NCI-H146 treated with DMSO at 0.1 percent for 48 hours (cell line): ENCODE results near the gene IL17D.
"Not testable (repeated sequence)": the region's sequence is repeated elsewhere in the genome, so short reads cannot be mapped to it uniquely, and the experiment has no call there.

Experiments
- DNase-seq: peaks from one replicate; lab custom pipeline; 2025; ENCODE audit not compliant: unreplicated experiment; lab: John Stamatoyannopoulos, UW

The IL17D gene

GRCh38 chr13:20702915-20703779 is at the start of gene IL17D:
TSS of gene IL17D (plus strand) at chr13:20703699. CDS start at chr13:20704002, 303 bp downstream.
- DNase-seq, result no peak

- no peak for DNase-seq
These were observed 49.3 kb upstream of the IL17D start for GRCh38 chr13:20654156-20654555.

DNA sequence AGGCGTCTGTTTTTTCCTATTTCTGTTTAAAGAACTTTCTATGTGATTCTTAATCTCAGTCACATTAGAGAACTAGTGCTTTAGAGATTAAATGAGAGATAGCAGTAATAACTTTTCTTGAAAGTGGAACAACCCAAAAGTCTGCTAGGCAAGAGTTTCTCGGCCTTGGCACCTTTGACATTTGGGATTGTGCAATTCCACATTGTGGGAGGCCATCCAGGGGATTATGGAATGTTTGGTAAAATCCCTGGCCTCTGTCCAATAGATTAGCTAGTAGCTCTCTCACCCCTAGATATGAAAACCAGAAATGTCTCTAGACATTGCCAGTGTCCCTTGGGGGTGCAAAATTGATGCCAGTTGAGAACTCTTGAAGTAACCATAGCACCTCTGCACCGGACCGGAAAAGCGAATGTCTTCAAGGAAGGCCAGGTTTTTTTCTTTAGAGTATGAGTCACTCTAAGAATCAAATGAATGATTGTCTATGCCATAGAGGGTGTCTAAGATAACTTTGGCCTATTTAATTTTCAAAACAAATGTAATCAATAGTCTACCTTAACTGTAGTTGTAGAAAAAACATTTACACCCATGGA is 45.0 kb upstream of the IL17D start:
- DNase-seq, result no peak

DNA sequence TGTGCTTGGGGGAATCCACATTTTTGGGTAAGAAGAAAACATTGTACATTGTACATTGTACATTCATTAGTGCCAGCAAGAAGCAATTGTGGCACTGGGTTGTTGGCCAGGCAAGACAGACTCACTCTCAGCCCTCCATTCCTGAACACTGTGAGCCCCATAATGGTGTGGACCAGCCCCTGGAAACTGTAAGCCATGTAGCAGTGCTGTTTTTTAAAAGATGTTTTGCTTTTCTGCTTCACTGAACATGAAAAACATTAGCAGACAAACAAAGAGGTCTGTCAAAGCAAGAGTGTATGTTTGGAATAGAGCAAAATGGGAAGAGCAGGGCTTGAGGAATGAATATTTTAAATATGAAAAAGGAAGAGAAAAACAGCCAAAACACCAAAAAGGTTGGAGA is 39.1 kb upstream of the IL17D start:
- DNase-seq, result no peak

DNA sequence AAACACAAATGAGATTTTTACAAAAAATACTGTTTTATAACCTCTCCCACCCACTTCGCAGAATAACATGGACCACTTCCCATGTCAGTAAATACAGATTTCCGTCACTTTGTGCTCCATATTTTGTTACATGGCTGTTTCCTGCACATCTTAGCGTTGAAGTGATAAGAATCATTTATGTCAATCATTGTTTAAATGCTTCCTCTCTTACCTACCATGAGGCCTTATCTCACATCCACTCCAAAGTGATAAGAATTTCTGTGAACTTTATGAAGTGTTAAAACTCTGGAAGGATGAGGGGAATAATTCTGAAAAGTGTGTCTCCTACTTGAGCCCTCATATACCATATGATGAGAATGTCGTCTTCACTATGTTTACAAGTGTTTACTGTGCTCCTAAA is 36.6 kb upstream of the IL17D start:
- no peak for DNase-seq

GRCh38 chr13:20667857-20668437 is 35.6 kb upstream of the IL17D start:
- DNase-seq, result no peak

GRCh38 chr13:20669162-20669561 is 34.3 kb upstream of the IL17D start:
- no peak for DNase-seq

GRCh38 chr13:20671789-20672188 is 31.7 kb upstream of the IL17D start:
- no peak for DNase-seq

GRCh38 chr13:20672772-20673171 is 30.7 kb upstream of the IL17D start:
- DNase-seq, result no peak

DNA sequence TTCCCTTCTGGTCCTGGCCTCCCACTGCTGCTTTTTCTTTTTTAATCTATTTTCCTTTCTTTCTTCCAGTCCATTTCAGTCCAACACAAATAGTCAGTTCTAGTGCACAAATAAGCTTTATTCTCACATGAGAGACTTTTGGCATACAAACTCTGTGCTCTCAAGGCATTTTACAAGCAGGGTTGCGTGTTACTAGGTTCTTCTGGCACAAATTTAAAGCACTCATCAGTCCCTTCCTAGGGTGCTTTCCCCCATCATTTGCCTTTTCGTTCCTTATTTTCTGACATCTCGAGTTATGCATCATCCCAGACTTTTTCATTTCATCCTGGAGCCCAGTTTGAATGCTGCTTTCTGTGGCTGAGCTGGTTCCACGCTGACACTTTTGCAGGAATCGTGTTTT is 29.8 kb upstream of the IL17D start:
- DNase-seq, result no peak

DNA sequence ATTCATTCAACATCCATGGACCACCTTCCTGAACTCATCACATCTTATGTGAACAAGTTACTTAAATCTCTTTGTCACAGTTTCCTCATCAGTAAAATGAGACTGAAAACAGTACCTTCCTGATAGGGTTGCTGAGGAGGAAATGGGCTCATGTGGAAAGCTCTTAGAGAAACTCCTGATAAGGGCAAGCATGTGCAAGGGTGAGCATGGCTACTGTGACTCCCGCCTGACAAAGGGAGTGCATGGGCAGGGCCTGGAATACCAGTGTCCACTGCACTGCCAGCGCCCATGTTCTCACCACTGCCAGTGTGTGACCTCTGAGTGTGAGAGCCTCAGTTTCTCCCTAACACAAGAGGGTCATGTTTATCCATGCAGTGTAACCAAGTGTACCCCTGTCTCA is 27.3 kb upstream of the IL17D start:
- no peak for DNase-seq

DNA sequence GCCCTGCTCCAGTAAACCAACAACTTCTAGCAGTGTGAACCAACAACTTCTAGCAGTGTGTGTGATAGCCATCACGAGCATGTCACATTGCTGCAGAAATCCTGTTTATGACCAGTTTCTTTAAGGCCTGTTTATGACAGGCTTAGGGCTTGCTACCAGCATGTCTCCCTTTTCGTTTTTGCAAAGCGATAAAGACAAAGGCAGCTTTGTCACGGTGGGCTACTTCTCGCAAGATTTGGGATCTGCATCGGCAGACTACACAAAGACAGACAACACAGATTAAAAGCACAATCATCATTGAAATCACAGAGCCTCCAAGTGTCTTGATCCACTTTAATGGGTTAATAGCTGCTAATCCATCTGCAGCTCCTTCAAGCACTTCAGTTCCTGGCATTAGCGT is 24.9 kb upstream of the IL17D start:
- DNase-seq, result not testable (repeated sequence)

GRCh38 chr13:20679879-20680278 is 23.6 kb upstream of the IL17D start:
- no peak for DNase-seq

GRCh38 chr13:20680416-20681080 is 23.0 kb upstream of the IL17D start:
- no peak for DNase-seq

GRCh38 chr13:20681481-20681880 is 22.0 kb upstream of the IL17D start:
- not testable (repeated sequence) for DNase-seq

- no peak for DNase-seq
These were observed 21.4 kb upstream of the IL17D start for GRCh38 chr13:20682061-20682460.

- no peak for DNase-seq
These were observed 19.5 kb upstream of the IL17D start for GRCh38 chr13:20684041-20684440.

DNA sequence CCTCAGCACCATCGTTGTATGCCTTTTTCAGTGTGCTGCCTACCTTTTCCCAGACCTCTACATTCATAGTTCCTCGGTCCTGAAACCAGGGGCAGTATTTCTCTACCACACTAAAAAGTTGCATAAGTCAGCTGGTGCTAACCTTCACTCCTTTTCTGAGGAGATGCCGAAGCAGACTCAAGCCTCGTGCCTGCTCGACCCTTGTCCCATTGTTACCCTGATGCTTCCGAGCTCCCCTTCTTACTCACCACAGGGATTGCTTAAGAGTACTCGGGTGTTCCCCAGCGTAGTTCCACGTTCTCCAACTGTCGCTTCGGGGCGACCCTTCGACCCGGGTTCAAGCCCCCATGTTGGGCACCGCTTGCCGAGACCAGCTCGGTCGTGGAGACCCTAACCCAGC is 19.0 kb upstream of the IL17D start:
- DNase-seq, result no peak

DNA sequence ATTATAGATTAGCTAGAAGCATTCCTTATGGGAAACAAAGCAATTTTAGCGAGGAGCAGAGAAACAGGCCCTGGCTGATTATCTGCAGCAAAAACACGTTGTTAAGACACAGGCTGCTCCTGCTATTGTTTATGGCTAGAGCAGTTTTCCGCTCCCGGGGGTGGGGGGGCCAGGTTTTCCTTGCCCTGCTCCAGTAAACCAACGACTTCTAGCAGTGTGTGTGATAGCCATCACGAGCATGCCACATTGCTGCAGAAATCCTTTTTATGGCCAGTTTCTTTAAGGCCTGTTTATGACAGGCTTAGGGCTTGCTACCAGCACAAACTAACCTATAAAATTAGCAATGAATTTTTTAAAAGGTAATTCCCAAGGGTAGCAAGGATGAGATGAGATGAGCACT is 18.4 kb upstream of the IL17D start:
- DNase-seq, result no peak

GRCh38 chr13:20686167-20686566 is 17.3 kb upstream of the IL17D start:
- DNase-seq, result no peak

- no peak for DNase-seq
These were observed 16.5 kb upstream of the IL17D start for GRCh38 chr13:20686863-20687579.
